HepG2 (cell line): ENCODE measurements around the gene SOX12. TPM values are rescaled to one million over a fixed set of nuclear protein-coding genes. Genes with fewer than 3 reads are reported as not detected.

ENCODE experiments used
- AGO1 ChIP-seq: fragments of 200-400 bp; formaldehyde crosslinking; IDR thresholded peaks from 2 replicates; pipeline ENCODE4 v1.6.1; 2017; ENCODE audit warnings: mild to moderate bottlenecking, low read depth, low read length, moderate library complexity; ENCODE audit not compliant: poor library complexity, severe bottlenecking
- CEBPG ChIP-seq: IDR thresholded peaks from 2 replicates; pipeline ENCODE4 v1.6.1; 2016
- GATA4 ChIP-seq: sonication (generic); IDR thresholded peaks from 2 replicates; pipeline ENCODE4 v1.6.1; 2016; ENCODE audit warnings: antibody characterized with exemption, low read depth, borderline replicate concordance
- GTF2F1 ChIP-seq: fragments of 150-350 bp; IDR thresholded peaks from 2 replicates; pipeline ENCODE4 v1.6.1; 2014; ENCODE audit warnings: low read length
- HMG20A ChIP-seq: IDR thresholded peaks from 2 replicates; pipeline ENCODE4 v1.6.1; 2016; ENCODE audit warnings: borderline replicate concordance
- HNRNPK ChIP-seq: fragments of 200-400 bp; formaldehyde crosslinking; IDR thresholded peaks from 2 replicates; pipeline ENCODE4 v1.6.1; 2018; ENCODE audit warnings: low read length, low read depth, moderate library complexity, mild to moderate bottlenecking; ENCODE audit not compliant: poor library complexity, severe bottlenecking
- JUNB ChIP-seq: sonication (generic); formaldehyde crosslinking; IDR thresholded peaks from 2 replicates; pipeline ENCODE4 v1.8.0; 2022; ENCODE audit warnings: missing genetic modification reagents, mild to moderate bottlenecking, borderline replicate concordance
- KAT7 ChIP-seq: IDR thresholded peaks from 2 replicates; pipeline ENCODE4 v1.6.1; 2018; ENCODE audit warnings: borderline replicate concordance, missing compliant biosample characterization
- KIAA2018 ChIP-seq: sonication (generic); formaldehyde crosslinking; IDR thresholded peaks from 2 replicates; pipeline ENCODE4 v1.5.0; 2020; ENCODE audit warnings: mild to moderate bottlenecking, missing genetic modification reagents, borderline replicate concordance
- LCORL ChIP-seq, 2 experiments: fragments of 450-650 bp in 1 of 2; sonication (generic) in 1 of 2; formaldehyde crosslinking in 1 of 2; IDR thresholded peaks; 2 replicates each; pipeline versions ENCODE4 v1.5.0 to v1.6.1; 2017 to 2020; ENCODE audit warnings: antibody characterized with exemption in 1 of 2, missing genetic modification reagents in 1 of 2
- NR2C2 ChIP-seq: sonication (generic); formaldehyde crosslinking; IDR thresholded peaks from 2 replicates; pipeline ENCODE4 v1.4.0; 2020; ENCODE audit warnings: missing genetic modification reagents, mild to moderate bottlenecking, moderate library complexity, borderline replicate concordance
- SATB2 ChIP-seq: sonication (generic); formaldehyde crosslinking; IDR thresholded peaks from 2 replicates; pipeline ENCODE4 v1.5.0; 2020; ENCODE audit warnings: missing genetic modification reagents
- SOX13 ChIP-seq, 3 experiments: fragments of 450-650 bp in 1 of 3; sonication (generic) in 1 of 3; formaldehyde crosslinking in 1 of 3; IDR thresholded peaks in 2 of 3; conservative IDR thresholded peaks in 1 of 3; 2 replicates each; pipeline versions ENCODE4 v1.5.0 to v1.6.1; 2016 to 2020; ENCODE audit warnings: antibody characterized with exemption in 1 of 3, mild to moderate bottlenecking in 1 of 3, missing compliant biosample characterization in 1 of 3, missing genetic modification reagents in 1 of 3, moderate library complexity in 1 of 3
- THAP11 ChIP-seq: IDR thresholded peaks from 2 replicates; pipeline ENCODE4 v1.6.1; 2016; ENCODE audit warnings: missing biosample characterization, missing genetic modification reagents
- ZNF362 ChIP-seq: sonication (generic); formaldehyde crosslinking; IDR thresholded peaks from 2 replicates; pipeline ENCODE4 v1.4.0; 2020; ENCODE audit warnings: missing genetic modification reagents, mild to moderate bottlenecking, borderline replicate concordance
- ZNF672 ChIP-seq: sonication (generic); formaldehyde crosslinking; IDR thresholded peaks from 2 replicates; pipeline ENCODE4 v1.8.1; 2022; ENCODE audit warnings: missing genetic modification reagents
- ZNF691 ChIP-seq: sonication (generic); formaldehyde crosslinking; IDR thresholded peaks from 2 replicates; pipeline ENCODE4 v1.4.0; 2020; ENCODE audit warnings: missing genetic modification reagents, low read depth, mild to moderate bottlenecking, borderline replicate concordance
- ZSCAN21 ChIP-seq: sonication (generic); formaldehyde crosslinking; IDR thresholded peaks from 2 replicates; pipeline ENCODE4 v1.8.0; 2022; ENCODE audit warnings: mild to moderate bottlenecking, missing genetic modification reagents, moderate library complexity, borderline replicate concordance
- polyA plus RNA-seq, 8 experiments: library from polyadenylated mRNA; depleted of rRNA in 3 of 8; stranded (reverse) in 7 of 8; unstranded in 1 of 8; fragments of >200 nt; fragmentation: Illumina TruSeq in 4 of 8; extraction: Trizol in 4 of 8; gene quantifications; 2 replicates each; pipeline versions ENCODE4 v1.2.1 to v1.2.3, GENCODE V29; 2011 to 2016; ENCODE audit warnings: low read depth in 4 of 8, missing spikeins in 1 of 8, mixed read lengths in 1 of 8; ENCODE audit not compliant: insufficient read depth in 1 of 8
- total RNA-seq, 5 experiments: library from RNA; depleted of rRNA; stranded (reverse); fragments of >200 nt; fragmentation: Illumina TruSeq; extraction: Trizol; gene quantifications; 2 replicates each; pipeline ENCODE4 v1.2.3, GENCODE V29; 2016; ENCODE audit warnings: low read depth in 1 of 5

Gene SOX12
- total and polyA plus RNA-seq, 2 of the 13 experiments (the other 11 are each of a cell fraction or from before 2014, with no cell fraction given), result 10.0 to 18.7 TPM

- TF ChIP-seq KIAA2018 (CRISPR knock-in tag) (0 out of 2 replicates have a peak, but pooled peaks have one; percentile 26), THAP11 (CRISPR knock-in tag) (peak; percentile 34), CEBPG (CRISPR knock-in tag) (no peak), SOX13 (IDR thresholded peaks at IDR 0.05) (no peak), SOX13 (CRISPR knock-in tag; conservative IDR thresholded peaks at IDR 0.05 in 1 of 2, IDR thresholded peaks at IDR 0.05 in 1 of 2) (no peak), GATA4 (no peak), HNRNPK (no peak), ZNF362 (CRISPR knock-in tag) (no peak), JUNB (CRISPR knock-in tag) (no peak), ZNF672 (no peak), NR2C2 (CRISPR knock-in tag) (peak; percentile 2; the same call in 1 of the 2 replicates), LCORL (IDR thresholded peaks at IDR 0.05) (no peak), LCORL (CRISPR knock-in tag; IDR thresholded peaks at IDR 0.05) (no peak), ZNF691 (CRISPR knock-in tag) (peak; percentile 26; the same call in 1 of the 2 replicates), HMG20A (CRISPR knock-in tag) (no peak), ZSCAN21 (peak; percentile 69; the same call in 1 of the 2 replicates), GTF2F1 (no peak), SATB2 (CRISPR knock-in tag) (no peak; the same call in 1 of the 2 replicates), AGO1 (peak; percentile 4), KAT7 (CRISPR knock-in tag) (no peak)
These were observed 715 bp downstream of the SOX12 start (continued) for GRCh38 chr20:325889-326644.
